ENCODE measurements around the gene KIF4A.

DNA sequence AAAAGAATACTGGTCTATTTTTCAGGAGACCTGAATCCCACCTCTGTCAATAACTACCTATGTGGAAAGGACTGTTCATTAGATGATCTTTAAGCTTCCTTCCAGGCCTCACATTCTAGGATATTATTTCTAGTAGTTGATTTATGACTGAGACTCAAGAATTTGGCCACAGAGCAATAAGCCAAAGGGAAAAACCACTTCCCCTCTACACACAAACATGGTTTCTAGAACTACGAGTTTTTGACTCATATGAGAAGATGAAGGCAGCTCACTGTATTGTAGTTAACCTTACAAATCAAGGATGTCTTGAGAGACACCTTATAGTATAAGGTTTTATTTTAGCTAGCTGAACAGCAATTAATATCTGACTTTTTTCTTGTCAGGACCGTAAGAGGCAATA lies 96.3 kb downstream of the KIF4A start:
- TF ChIP-seq, protein P1, sequence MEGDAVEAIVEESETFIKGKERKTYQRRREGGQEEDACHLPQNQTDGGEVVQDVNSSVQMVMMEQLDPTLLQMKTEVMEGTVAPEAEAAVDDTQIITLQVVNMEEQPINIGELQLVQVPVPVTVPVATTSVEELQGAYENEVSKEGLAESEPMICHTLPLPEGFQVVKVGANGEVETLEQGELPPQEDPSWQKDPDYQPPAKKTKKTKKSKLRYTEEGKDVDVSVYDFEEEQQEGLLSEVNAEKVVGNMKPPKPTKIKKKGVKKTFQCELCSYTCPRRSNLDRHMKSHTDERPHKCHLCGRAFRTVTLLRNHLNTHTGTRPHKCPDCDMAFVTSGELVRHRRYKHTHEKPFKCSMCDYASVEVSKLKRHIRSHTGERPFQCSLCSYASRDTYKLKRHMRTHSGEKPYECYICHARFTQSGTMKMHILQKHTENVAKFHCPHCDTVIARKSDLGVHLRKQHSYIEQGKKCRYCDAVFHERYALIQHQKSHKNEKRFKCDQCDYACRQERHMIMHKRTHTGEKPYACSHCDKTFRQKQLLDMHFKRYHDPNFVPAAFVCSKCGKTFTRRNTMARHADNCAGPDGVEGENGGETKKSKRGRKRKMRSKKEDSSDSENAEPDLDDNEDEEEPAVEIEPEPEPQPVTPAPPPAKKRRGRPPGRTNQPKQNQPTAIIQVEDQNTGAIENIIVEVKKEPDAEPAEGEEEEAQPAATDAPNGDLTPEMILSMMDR (IDR thresholded peaks at IDR 0.05) = no peak
- no peak for TF ChIP-seq POLR2A (IDR thresholded peaks at IDR 0.05)
